GM21619 (cell line): ENCODE results near the gene ACTA1.
"Not testable (repeated sequence)": the region's sequence is repeated elsewhere in the genome, so short reads cannot be mapped to it uniquely, and the experiment has no call there.

Experiments used
- ATAC-seq: cut with Tn5 transposase; IDR thresholded peaks from one replicate; pipeline ENCODE4 v1.9.1; 2021; ENCODE audit not compliant: unreplicated experiment

Gene ACTA1

DNA sequence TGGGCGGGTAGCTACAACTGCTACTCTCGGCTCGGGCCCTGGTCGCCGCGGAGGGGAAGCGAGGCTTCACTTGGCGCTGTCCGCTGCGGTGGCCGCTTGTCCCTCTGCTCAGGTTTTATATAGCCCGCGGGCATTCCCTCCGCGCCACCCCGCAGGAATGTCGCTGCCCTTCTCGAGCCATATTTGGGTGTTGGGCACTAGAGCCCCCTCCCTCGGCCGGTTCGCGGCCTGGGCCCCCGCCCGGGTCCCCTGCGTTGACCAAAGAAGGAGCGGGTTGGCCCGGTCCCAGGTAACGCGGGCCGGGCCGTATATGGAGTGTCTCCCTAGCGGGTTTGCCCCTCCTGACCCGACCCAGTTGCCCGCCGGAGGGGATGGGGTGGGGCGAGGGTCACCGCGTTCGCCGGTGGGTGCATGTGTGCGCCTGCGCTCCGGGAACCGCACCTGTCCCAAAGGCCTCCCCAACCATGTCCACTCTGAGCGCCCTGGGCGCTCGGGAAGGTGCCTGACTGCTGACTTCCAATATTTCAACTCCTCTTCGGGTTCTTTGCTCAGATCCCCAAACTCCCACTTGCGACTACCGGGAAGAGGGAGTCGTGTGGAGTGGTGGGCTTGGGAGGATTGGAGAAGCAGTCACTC is at the start of gene ACTA1:
TSS of gene ACTA1 (minus strand) at position 90 of the 636 bp plus-strand sequence. CDS start 979 bp downstream, outside the sequence.
- ATAC-seq, result no peak

DNA sequence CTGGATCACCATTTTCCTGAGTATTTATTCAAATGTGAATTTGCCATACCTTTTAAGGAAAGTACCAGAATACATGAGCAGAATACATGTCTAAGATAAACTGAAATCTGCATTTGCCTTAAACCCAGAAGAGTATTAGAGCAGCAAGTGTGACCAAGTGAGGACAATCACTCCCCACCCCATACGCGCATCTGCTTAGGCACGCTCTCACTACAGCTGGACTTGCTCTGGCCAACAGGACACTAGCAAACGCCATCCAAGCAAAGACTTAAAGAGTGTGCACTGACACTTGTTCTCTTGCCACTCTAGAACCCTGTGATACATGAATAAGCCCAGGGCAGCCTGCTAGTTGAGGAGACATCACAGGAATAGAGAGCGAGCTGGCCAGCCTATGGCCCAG is 48.6 kb upstream of the ACTA1 start:
- ATAC-seq, result no peak

DNA sequence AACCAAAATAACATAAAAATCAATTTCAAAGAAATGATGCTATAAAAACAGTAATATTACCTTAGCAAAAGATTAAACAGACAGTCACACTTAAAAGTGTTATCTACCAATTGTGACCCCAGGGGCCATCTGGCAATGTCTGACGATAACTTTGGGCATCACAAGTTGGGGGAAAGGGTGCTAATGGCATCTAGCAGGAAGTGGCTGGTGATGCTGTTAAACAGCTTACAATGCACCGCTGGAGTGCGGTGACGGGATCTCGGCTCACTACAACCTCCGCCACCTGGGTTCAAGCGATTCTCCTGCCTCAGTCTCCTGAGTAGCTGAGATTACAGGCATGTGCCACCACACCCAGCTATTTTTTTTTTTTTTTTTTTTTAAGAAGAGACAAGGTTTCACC is 46.6 kb upstream of the ACTA1 start:
- ATAC-seq, result no peak

DNA sequence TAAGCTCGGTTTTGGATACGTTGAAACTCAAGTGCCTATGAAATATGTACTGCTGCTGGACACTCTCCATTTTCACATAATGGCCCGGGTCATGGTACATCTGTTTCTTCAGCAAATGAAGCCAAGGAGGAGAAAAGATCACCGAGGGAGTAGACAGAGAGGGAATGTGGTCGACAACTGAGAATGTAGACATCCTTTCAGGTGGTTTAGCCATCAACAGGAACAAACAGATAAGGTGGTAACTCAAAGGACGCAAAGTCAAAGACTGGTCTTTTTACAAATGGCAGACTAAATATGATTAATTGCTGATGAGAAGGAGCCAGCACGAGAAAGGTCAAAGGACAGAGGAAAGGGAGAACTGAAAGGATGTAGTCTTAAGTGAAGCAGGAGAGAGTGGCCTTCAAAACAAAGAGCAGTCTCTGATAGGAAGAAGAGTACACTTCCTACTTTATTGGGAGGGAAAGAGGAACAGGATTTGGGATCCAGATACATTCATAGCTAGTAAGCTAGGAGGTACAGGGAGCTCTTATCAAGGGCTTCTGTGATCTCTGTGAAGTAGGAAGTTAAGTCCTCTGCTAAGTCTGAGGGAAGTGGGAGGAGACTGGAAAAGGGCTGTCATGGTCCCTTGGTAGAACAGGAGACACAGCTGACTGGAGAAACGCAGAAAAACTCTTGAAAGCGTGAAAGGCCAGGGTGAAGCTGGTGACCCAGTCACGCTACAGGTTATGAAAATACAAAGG is 45.9 kb upstream of the ACTA1 start:
- ATAC-seq, result peak; percentile 75

DNA sequence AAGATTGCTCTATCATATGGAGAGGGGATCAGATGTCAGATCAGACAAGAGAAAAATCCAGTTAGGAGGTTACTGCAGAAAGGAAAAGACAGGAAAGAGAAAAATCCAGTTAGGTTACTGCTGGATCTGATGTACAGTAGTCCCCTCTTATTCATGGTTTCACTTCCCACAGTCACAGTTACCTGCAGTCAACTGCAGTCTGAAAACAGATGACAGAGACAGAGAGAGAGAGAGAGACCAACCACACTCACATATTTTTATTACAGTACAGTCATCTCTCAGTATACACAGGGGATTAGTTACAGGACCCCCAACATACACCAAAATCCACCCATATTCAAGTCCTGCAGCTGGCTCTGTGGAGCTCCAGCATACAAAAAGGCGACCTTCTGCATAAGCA is 45.0 kb upstream of the ACTA1 start:
- peak; percentile 47 for ATAC-seq

DNA sequence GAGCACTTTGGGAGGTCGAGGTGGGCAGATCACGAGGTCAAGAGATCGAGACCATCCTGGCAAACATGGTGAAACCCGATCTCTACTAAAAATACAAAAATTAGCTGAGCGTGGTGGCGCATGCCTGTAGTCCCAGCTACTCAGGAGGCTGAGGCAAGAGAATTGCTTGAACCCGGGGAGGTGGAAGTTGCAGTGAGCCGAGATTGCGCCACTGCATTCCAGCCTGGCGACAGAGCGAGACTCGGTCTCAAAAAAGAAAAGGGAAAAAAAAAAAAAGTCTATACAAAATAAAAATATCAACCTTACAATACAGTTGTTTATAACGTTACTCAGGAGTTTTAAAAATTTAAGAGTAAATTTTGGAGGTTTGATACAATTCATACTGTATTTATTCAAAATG is 42.0 kb upstream of the ACTA1 start:
- ATAC-seq, result not testable (repeated sequence)

DNA sequence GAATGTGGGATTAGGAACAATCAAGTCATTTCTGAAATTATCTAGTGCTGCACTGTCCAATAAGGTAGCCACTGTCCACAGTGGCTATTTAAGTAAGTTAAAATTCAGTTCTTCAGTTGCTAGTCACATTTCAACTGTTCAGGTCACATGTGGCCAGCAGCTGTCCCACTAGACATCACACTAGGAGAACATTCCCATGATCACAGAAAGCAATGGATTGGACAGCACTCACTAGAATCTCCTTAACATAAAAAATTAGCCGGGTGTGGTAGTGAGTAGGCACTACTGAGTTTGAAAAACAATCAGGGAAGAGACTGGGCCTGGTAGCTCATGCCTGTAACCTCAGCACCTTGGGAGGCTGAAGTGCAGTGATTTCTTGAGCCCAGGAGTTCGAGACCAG is 40.6 kb upstream of the ACTA1 start:
- ATAC-seq, result no peak

DNA sequence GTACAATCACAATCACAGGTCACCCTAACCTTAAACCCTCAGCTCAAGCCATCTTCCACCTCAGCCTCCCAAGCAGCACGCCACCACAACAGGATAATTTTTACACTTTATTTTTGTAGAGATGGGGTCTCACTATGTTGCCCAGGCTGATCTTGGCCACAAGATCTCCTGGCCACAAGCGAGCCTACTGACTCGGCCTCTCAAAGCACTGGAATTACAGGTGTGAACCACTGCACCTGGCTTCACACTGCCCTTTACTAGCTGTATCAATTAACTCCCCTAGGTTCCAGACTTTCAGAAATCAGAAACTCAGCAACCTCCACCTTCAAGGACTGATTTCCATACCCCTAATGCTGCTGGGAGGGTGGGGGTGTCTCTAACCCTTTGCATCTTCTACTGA is 37.3 kb upstream of the ACTA1 start:
- ATAC-seq, result no peak

DNA sequence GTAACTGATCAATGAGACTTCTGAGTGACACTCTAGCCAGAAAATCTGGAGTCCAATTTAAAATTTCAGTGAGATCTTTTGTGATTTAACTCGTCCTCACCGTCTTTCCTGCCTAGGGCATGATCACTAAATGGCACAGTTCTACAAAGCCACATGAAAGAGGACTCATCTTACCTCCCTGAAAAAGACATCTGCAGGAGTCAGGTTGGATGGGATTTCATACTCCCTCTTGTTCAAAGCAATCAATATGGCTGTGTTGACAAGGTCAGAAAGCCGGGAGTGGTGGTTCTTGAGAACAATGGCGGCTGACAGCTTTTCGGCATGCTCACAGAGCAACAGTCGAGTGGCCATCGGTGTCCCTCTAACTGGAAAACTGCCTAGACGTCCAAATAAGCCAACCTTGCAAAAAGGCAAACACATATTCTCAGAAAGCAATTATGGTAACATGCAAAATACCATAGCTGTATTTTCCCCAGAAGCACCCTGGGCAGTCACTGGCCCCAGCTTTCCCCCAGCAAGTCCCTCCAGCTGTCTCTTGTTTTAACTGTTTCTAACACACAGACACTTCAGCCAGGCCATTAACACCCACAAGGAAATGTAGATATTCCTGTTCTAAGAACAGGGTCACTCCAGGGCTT is 36.6 kb upstream of the ACTA1 start:
- ATAC-seq, result no peak

DNA sequence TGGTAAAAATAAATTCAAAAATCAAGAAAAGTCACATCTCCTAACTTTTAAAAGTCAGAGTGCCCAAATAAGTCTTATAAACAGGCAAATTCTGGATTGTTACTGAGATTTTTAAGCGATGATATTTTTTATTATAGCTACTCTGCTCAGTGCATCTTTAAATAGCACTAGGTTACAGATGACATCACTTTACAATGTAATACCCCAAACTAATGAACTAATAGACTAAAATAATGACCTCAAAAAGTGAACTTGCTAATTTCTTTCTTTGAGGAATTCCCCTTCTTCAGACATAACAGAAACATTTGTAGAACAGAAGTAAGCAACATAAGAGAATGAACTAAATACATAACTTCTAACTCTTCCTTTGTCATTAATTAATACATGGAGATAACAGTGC is 33.0 kb upstream of the ACTA1 start:
- ATAC-seq, result no peak

DNA sequence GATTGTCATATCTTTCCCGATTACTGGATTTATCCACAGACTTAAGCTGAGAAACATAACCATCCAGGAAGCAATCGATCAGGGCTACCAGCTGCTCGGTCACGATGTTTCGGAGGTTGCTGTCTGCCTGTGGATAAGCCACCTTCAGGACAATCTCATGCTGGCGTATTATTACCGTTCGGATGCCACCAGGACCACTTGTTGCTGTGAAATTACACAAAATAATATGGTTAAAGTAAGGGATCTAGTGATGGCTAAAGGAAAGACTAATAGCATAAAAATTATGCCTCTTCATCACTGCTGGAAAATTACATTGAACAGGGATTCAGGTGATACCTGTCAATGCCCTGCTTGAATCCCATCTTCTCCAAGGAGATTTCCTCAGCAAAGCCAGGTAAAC is 30.8 kb upstream of the ACTA1 start:
- no peak for ATAC-seq

DNA sequence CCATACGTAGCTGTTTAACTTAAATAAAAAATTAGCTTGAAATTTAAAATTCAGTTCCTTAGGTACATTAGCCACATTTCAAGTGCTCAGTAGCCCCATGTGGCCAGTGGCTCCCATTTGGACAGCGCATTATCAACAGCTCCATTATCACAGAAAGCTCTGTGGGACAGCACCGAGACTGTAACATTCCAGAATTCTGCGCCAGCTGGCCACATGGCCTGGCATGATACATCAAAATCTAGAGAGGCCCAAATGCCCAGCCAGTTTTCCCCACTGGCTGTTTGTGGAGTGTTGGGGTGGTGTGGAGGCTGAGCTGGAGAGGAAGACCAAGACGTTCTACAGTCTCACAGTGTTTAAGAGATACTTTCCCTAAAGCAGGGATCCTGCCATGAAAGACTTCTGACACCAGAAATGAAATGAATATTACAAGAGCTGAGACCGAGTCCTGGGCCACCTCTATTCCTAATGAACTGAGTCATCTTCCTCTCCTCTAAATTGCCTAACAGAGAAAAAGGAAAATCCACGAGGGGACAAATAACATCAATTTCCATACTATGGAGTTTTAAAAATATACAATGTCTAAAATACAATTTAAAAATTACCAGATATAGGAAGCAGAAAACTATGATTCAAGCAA is 27.3 kb upstream of the ACTA1 start:
- ATAC-seq, result no peak

DNA sequence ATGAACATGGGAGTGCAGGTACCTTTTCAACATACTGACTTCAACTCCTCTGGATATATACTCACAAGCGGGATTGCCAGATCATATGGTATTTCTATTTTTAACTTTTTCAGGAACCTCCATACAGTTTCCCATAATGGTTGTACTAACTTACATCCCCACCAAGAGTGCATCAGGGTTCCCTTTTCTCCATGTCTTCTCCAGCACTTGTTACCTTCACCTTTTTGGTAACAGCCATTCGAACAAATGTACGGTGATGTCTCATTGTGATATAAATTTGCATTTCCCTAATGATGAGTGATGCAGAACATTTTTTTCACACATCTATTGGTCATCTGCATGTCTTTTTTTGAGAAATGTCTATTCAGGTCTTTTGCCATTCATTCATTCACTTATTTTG is 25.9 kb upstream of the ACTA1 start:
- ATAC-seq, result no peak

DNA sequence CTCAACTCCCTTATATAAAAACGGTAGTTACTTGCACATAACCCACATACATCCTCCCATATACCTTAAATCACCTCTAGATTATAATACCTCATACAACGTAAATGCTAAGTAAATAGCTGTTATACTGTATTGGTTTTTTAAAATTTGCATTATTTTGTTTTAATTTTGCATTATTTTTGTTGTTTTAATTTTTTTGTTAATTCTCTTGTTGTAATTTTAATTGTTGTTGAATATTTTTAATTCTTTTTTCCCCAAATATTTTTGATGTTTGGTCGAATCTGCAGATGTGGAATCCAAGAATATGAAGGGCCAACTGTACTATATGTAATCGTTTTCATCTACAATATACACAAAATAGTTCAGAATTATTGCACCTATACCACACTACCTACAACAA is 23.5 kb upstream of the ACTA1 start:
- no peak for ATAC-seq

DNA sequence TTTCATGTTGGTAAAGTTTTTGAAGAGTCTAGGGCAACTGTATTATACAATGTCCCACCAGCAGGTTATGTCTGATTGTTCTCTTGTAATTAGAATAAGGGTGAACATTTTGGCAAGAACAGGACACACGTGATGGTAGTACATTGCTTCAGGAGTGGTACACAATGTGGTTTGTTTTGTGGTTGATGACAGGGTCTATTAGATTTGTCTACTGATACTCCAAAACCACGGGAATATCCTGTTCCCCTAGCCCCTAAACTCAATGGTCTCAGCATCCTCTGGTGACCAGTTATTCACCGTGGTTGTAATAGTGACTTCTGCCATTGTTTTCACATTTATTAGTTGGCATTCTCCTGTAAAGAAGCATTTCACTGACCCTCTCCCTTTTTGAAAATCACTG is 22.1 kb upstream of the ACTA1 start:
- ATAC-seq, result no peak

DNA sequence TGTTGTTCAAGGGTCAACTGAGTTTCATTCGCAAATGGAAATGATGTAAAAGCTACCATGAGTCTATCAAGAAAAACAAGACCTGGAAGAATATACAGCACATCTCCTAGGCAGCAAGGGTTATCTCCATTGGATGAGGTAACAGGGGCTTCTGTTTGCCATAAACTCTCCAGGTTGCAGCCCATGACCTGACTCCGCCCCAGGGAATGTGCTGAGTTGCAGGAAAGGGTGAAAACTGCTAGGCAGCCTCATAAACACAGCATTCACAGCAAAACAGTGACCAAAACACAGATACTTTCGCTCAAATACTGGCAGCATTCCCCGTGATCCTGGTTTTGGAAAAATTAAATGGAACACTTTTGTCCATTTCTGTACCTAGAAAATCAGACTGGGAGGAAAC is 20.2 kb upstream of the ACTA1 start:
- no peak for ATAC-seq

DNA sequence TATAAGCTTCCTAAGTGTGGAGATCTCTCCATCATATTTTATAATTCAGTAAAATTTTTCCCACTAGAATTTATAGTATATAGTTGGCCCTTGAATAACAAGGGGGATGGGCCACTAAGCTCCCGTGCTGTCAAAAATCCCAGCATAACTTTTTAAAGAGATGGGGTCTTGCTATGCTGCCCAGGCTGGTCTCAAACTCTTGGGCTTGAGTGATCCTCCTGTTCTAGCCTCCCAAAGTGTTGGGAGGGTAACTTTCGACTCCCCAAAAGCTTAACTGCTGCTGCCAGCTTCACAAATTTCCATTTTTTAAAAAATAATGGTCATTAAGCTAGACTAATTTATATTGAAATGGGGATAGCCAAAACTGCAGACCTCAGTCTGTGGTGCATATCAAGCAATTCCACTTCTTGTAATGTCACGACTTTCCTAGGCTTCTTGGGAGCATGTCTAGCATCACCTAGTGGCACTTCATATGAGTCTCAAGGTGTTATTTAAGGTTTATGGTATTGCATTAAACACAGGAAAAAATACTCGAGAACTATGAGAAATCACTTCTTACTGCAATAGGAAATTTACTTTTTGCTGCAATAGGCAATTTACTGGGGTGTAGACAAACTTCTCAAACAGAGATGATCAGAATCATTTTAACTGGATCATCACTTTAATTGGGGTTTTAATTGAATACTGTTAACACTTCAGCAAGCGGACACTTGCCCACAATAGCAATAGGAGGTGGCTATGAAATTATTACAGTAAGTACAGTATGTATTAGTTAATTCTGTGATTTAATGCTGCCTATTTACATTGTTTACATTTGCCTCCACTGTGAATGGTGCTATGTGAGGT is 19.3 kb upstream of the ACTA1 start:
- ATAC-seq, result no peak

DNA sequence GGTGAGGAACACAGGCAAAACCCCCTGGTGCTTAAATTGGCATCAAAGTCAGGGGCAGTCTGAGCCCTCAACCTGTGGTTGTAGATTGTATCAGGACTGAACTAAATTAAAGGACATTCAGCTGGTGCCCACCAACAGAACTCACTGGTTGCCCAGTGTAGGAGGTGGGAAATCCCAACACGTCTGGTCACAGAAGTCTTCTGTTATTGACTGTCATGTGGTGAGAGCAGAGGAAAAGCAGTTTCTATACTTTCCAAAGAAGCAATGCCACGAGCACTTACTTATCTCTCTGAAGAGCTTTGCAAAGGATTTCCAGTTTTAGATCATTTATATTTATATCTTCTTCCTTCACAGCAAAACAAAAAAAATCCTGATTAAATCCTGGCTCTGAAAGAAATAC is 15.0 kb upstream of the ACTA1 start:
- no peak for ATAC-seq

DNA sequence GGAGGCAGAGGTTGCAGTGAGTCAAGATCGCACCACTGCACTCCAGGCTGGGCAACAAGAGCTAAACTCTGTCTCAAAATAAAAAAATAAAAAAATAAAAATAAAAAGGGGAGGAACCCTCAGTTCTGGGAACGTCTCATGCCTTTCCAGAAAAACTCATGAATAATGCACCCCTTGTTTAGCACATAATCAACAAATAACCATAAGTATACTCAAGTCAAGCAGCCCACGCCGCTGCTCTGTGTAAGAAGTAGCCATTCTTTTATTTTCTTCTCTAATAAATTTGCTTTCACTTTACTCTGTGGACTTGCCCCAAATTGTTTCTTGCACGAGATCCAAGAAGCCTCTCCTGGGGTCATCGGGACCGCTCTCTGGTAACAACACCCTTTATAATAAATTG is 14.5 kb upstream of the ACTA1 start:
- ATAC-seq, result no peak

DNA sequence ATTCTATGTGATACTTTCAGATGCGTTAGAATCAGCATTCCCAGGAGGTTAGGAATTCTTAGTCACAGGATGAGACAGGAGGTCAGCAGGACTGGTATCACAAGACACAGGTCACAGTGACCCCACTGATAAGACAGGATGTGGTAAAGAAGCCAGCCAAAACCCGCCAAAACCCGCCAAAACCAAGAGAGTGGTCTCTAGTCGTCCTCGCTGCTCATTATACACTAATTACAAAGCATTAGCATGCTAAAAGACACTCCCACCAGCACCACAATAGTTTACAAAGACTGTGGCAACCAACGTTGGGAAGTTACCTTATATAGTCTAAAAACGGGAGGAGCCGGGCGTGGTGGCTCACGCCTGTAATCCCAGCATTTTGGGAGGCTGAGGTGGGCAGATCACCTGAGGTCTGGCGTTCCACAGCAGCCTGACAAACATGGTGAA is 13.9 kb upstream of the ACTA1 start:
- ATAC-seq, result no peak

DNA sequence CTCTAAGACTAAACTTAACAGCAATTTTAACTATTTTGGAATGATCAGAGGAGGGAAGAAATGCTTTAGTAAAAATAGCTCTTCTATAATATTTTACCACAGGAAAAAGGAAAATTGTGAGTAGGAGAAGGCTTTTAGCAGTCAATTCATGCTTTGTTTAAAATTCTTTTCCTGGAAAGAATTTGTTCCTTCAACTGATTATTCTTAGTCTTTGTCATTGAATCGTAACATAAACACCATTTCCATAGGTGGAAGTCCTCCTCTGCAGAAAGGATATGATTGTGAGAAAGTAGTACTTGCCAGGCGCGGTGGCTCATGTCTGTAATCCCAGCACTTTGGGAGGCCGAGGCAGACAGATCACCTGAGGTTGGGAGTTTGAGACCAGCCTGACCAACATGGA is 11.9 kb upstream of the ACTA1 start:
- ATAC-seq, result no peak
